Fibroblast of the aortic adventitia (primary cell): ENCODE data around the gene HOOK2. TPM values are rescaled to one million over a fixed set of nuclear protein-coding genes. Genes with fewer than 3 reads are reported as not detected.
"Not testable (repeated sequence)": the region's sequence is repeated elsewhere in the genome, so short reads cannot be mapped to it uniquely, and the experiment has no call there.

Experiments used
- DNase-seq: peaks from one replicate; pipeline ENCODE4 v3.0.0-alpha.2; 2010; ENCODE audit warnings: low read depth
- H3K4me3 ChIP-seq: 2 replicates; pipeline ENCODE4 v1.5.1; 2011; ENCODE audit warnings: low read depth, mild to moderate bottlenecking, control low read depth, low read length, moderate library complexity
- small RNA-seq: library from RNA; depleted of rRNA; stranded (forward); fragments of <200 nt; gene quantifications from one replicate; pipeline ENCODE3, GENCODE V24; 2012
- total RNA-seq: library from RNA; depleted of rRNA; stranded (reverse); fragments of >200 nt; gene quantifications from 2 replicates; pipeline ENCODE4 v1.2.3, GENCODE V29; 2012; ENCODE audit warnings: low replicate concordance
- TF ChIP-seq, protein P1 (sequence below): IDR thresholded peaks from 2 replicates; pipeline ENCODE4 v1.5.1; 2011; ENCODE audit warnings: mild to moderate bottlenecking, low read length, control low read depth, inconsistent platforms; ENCODE audit not compliant: insufficient read depth

HOOK2 gene
- total RNA-seq, 1 donor = 15.5 TPM

DNA sequence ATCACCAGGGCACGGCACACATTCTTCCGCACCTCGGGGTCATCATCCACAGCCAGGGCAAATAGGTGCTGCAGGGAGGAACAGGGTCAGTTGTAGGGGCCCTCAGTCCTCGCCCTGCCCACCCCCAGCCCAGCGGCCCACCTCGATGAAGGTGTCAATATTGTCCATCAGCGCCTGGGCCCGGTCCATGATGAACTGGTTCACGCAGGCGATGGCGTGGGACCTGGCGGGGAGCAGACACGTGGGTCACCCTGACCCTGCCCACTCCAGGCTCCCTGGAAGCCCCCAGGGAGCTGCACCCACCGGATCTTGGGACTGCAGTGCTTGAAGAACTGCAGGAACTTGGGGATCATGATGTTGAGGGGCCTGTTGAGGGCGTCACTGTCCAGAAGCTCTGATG, 60.2 kb downstream of the HOOK2 start:
- TF ChIP-seq, protein P1, sequence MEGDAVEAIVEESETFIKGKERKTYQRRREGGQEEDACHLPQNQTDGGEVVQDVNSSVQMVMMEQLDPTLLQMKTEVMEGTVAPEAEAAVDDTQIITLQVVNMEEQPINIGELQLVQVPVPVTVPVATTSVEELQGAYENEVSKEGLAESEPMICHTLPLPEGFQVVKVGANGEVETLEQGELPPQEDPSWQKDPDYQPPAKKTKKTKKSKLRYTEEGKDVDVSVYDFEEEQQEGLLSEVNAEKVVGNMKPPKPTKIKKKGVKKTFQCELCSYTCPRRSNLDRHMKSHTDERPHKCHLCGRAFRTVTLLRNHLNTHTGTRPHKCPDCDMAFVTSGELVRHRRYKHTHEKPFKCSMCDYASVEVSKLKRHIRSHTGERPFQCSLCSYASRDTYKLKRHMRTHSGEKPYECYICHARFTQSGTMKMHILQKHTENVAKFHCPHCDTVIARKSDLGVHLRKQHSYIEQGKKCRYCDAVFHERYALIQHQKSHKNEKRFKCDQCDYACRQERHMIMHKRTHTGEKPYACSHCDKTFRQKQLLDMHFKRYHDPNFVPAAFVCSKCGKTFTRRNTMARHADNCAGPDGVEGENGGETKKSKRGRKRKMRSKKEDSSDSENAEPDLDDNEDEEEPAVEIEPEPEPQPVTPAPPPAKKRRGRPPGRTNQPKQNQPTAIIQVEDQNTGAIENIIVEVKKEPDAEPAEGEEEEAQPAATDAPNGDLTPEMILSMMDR = no peak
- H3K4me3 ChIP-seq = no peak overlapping the region
- DNase-seq = no peak

DNA sequence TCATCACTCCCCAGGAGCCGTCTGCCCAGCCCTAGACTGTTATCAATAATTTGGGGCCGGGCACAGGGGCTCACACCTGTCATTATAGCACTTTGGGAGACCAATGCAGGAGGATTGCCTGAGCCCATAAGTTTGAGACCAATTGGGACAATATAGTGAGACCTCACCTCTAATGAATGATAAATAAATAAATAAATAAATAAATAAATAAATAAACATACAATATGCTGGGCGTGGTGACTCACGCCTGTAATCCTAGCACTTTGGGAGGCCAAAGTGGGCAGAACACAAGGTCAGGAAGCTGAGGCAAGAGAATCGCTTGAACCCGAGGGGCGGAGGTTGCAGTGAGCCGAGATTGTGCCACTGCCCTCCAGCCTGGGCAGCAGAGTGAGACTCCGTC, 62.0 kb downstream of the HOOK2 start:
- not testable (repeated sequence) for DNase-seq, H3K4me3 ChIP-seq

Small RNAs within 50 kb of the gene (small RNA-seq; reads per million reads assigned to genes)
- not detected for gene MIR5684

Other genes with a start within 250 kb of the HOOK2 start
- 7.0 and 13.2 TPM in 2 replicates for gene ZNF564, start 224.1 kb downstream of the HOOK2 start, total RNA-seq
- 7.4 and 8.7 TPM in 2 replicates for gene ZNF490, start 164.7 kb downstream of the HOOK2 start, total RNA-seq
- gene ZNF791, start 164.6 kb downstream of the HOOK2 start, total RNA-seq = 15.8 and 16.1 TPM in 2 replicates
- 16.8 and 38.2 TPM in 2 replicates for gene MAN2B1, start 108.8 kb downstream of the HOOK2 start, total RNA-seq
- 6.8 and 15.9 TPM in 2 replicates for gene WDR83, start 108.7 kb downstream of the HOOK2 start, total RNA-seq
- 38.3 and 46.2 TPM in 2 replicates for gene DHPS, start 93.7 kb downstream of the HOOK2 start, total RNA-seq
- not detected in 2 replicates for gene GNG14, start 87.6 kb downstream of the HOOK2 start, total RNA-seq
- gene FBXW9, start 78.9 kb downstream of the HOOK2 start, total RNA-seq = 7.2 and 8.9 TPM in 2 replicates
- 39.4 and 57.3 TPM in 2 replicates for gene TNPO2, start 51.6 kb downstream of the HOOK2 start, total RNA-seq
- 145 and 172 TPM in 2 replicates for gene TRIR, start 40.9 kb downstream of the HOOK2 start, total RNA-seq
- 61.2 and 84.5 TPM in 2 replicates for gene GET3, start 38.1 kb downstream of the HOOK2 start, total RNA-seq
- not detected in 2 replicates for gene BEST2, start 23.8 kb downstream of the HOOK2 start, total RNA-seq
- gene JUNB, start 15.9 kb upstream of the HOOK2 start, total RNA-seq = 87.9 and 263 TPM in 2 replicates
- 66.7 and 163 TPM in 2 replicates for gene PRDX2, start 26.2 kb upstream of the HOOK2 start, total RNA-seq
- not detected in 2 replicates for gene THSD8, start 26.5 kb upstream of the HOOK2 start, total RNA-seq
- gene RNASEH2A, start 31.0 kb upstream of the HOOK2 start, total RNA-seq = 12.8 and 37.4 TPM in 2 replicates
- not detected in 2 replicates for gene RTBDN, start 59.0 kb upstream of the HOOK2 start, total RNA-seq
- gene MAST1, start 63.0 kb upstream of the HOOK2 start, total RNA-seq = under 0.01 and 1.1 TPM in 2 replicates
- 22.7 and 23.4 TPM in 2 replicates for gene DNASE2, start 105.9 kb upstream of the HOOK2 start, total RNA-seq
- gene KLF1, start 111.6 kb upstream of the HOOK2 start, total RNA-seq = not detected in 2 replicates
- 20.5 and 24.4 TPM in 2 replicates for gene GCDH, start 115.6 kb upstream of the HOOK2 start, total RNA-seq
- gene SYCE2, start 143.7 kb upstream of the HOOK2 start, total RNA-seq = 0.54 TPM in 1 of 2 replicates, not detected in the other
- gene FARSA, start 158.2 kb upstream of the HOOK2 start, total RNA-seq = 39.1 and 44.3 TPM in 2 replicates
- gene CALR, start 163.1 kb upstream of the HOOK2 start, total RNA-seq = 1,776 and 3,314 TPM in 2 replicates
- gene RAD23A, start 170.3 kb upstream of the HOOK2 start, total RNA-seq = 76.8 and 101 TPM in 2 replicates
- 23.0 and 38.8 TPM in 2 replicates for gene GADD45GIP1, start 181.7 kb upstream of the HOOK2 start, total RNA-seq
- 0.18 TPM in 1 of 2 replicates, not detected in the other for gene DAND5, start 194.0 kb upstream of the HOOK2 start, total RNA-seq
- 68.0 and 160 TPM in 2 replicates for gene NFIX, start 219.9 kb upstream of the HOOK2 start, total RNA-seq